ENCODE results near the gene SPRED3.
"Not testable (repeated sequence)": the region's sequence is repeated elsewhere in the genome, so short reads cannot be mapped to it uniquely, and the experiment has no call there.

SPRED3 gene

DNA sequence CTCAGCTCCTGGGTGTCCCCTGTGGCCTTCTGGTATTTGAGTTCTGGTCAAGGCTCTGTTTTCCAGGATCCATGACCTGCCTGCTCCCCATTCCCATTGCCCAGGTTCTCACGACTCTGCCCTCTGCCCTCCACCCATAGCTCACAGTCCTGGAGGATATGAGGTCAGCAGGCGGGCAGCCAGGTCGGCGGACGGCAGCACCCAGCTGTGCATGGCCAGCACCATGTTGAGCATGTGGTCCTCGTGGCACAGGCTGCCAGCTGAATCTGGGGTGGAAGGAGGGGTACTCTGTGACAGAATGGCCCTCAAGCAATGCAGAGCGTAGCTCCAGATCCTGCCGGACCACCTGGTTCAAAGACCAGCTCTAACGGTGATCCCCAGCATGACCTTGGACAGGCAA, 32.4 kb downstream of the SPRED3 start:
- no peak for DNase-seq (ENCODE audit: low spot score)

DNA sequence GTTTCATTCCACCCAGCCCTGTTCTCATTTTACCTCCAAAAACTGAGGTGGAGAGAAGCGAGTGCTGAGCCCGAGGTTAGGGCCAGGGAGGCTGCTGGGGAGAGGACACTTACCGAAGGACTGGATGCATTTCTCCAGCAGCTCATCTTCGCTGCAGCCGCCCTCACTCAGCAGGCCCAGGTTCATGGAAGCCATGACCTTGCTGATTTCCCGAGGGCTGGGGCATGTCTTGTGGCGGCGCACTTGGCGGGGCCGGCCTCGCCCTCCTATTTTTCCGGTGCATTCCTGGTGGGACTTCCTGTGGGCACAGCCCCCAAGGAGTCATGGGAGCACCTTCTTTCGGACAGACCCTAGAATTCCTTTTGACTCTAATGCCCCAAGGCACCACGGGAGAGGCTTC, 33.4 kb downstream of the SPRED3 start:
- no peak for DNase-seq (ENCODE audit: low spot score)

DNA sequence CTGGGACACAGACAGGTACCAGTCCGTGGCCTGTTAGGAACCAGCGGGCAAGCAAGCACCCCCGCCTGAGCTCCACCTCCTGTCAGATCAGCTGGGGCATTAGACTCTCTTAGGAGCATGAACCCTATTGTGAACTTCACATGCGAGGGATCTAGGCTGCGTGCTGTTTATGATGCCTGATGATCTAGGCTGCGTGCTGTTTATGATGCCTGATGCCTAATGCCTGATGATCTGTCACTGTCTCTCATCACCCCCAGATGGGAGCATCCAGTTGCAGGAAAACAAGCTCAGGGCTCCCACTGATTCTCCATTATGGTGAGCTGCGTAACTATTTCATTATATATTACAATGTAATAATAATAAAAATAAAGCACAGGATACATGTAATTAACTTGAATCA, 33.9 kb downstream of the SPRED3 start:
- no peak for DNase-seq (ENCODE audit: low spot score)

DNA sequence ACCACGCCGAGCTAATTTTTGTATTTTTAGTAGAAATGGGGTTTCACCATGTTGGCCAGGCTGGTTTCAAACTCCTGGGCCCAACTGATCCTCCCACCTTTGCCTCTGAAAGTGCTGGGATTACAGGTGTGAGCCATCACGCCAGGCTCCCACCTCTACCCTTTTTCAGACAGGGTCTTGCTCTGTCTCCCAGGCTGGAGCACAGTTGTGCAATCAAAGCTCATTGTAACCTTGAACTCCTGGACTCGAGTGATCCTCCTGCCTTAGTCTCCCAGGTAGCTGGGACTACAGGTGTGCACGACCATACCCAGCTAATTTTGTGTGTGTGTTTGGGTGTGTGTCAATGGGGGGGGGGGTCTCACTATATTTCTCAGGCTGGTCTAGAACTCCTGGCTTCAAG, 35.8 kb downstream of the SPRED3 start:
- no peak for DNase-seq (ENCODE audit: low spot score)

DNA sequence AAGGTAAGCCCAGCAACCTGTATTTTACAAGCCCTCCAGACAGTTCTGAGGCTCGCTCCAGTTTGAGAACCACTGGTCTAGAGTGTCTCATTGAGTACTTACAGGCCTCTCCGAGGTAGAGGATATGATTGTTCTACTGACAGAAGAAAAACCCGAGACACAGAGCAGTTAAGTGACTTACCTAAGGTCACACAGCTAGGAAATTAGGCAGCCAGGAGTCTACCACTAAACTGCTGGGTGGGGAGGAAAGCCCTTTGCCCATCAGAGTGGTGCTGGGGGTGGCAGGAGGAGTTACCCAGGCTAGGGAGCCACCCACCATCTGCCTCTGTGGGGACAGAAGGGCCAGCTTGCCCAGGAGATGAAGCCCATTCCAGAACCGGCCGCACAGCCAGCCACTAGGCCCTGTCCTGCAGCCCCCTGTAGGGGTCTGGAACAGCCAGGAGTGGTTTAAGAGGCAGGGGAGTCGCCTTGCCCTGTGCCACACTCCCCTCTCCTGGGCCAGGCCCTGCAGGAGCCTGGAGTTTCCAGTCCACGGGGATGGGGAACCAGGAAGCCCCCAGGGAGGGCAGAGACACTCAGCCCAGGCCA, 36.8 kb downstream of the SPRED3 start:
- DNase-seq (ENCODE audit: low spot score), result no peak

DNA sequence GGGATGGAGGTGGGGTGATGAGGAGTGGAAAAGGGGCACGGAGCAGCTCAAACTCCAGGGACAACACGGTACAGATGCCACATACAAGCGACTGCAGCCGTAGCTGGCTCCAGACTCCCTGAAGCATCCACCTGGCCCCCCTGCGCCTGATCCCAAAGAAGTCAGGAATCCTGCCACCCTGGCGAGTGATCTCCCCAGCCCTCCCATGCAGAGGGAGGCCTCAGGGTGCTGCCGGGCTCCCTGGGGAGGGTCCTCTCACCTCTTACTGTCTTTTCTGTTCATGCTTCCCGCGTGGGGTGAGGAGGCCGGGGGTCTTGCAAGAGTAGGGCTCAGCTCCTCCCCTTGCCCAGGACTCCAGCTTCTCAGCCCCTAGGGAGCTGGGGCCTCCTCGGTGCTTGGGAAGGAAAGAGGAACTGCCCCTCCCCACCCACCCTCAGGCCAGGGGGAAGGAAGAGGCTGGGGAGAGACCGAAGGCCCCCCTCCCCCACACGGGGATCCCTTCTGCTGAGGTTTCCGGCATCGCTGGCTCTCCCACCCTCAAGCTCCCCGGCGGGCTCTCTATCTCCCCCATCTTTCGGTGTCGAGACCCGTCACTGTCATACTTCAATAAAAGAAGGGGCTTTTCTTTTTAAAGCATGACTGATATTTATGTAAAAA, 37.4 kb downstream of the SPRED3 start, which contains the start of gene RASGRP4:
RASGRP4 (minus strand) TSS at position 410 of the 657 bp plus-strand sequence; CDS start at position 282, 128 bp downstream.
- DNase-seq (ENCODE audit: low spot score), result no peak

DNA sequence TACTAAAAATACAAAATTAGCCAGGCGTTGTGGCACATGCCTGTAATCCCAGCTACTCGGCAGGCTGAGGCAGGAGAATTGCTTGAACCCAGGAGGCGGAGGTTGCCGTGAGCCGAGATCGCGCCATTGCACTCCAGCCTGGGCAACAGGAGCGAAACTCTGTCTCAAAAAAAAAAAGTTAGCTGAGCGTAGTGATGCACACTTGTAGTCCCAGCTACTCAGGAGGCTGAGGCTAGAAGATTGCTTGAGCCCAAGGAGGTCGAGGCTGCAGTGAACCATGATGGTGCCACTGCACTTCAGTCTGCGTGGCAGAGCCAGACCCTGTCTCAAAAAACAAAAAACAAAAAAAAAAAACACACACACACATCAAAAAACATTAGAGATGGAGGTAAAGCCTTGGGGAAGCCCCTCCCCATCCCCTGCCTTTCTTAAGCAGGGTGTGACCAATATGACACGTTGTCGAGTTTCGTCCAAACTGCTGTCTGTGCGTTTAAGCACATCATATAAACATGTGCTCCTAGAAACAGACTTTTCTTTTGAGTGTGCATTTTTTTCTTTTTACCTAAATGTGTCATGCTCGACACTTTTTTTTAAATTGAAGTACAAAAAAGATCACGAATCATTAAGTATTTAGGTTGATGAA, 38.7 kb downstream of the SPRED3 start:
- DNase-seq (ENCODE audit: low spot score), result not testable (repeated sequence)

DNA sequence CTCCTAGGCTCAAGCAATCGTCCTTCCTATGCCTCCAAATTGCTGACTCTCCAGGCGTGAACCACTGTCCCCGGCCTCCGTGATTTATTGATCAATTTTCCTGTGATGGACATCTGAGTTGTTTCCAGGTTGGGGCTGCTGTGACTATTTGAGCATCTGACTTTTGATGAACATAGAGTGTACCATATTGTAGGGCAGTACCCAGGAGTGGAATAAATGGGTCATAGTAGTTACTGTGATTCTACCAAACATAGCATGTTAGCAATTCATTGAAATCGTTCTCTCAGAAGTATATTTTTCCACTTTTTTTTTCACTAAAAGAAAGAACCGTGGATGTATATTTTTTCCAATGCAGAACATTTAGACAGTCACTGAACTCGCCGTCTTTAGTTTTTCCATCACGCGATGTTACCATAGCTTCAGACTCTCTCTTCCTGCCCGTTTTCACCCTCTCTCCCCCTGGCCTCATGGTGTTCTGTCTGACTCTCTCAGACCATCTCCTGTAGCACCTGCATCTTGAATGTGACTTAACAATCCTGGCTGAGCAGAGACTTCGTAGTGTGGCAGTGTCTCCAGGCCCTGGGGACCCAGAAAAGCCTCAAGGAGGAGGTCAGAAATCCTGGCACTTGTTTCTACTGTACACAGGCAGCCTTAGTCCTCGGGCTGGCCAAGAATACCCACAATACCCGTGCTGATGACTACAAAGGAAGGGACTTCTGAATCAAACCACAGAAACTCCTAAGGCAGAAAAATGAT, 40.7 kb downstream of the SPRED3 start:
- no peak for DNase-seq (ENCODE audit: low spot score)

DNA sequence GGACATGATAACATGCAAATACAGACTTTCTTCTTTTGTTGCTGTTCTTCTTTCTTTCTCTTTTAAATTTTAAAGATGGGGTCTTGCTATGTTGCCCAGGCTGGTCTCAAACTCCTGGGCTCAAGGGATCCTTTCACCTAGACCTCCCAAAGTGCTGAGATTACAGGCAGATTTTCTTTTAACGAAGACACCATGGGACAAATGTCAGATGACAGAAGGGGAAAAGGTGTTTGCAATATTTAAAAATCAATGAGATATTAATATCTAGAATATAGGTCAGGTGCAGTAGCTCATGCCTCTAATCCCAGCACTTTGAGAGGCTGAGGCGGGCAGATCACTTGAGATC, 41.3 kb downstream of the SPRED3 start:
- no peak for DNase-seq (ENCODE audit: low spot score)

DNA sequence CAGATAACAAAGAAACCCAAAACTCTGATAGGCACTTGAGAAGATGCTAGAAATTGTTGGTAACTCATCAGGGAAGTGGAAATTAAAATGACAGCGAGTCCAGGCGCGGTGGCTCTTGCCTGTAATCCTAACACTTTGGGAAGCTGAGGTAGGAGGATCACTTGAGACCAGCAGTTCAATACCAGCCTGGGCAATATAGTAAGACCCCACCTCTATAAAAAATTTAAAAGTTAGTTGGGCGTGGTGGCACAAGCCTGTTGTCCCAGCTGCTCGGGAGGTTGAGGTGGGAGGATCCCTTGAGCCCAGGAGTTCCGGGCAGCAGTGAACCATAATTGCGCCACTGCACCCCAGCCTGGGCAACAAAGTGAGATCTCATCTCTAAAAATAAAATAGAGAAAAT, 42.4 kb downstream of the SPRED3 start:
- no peak for DNase-seq (ENCODE audit: low spot score)

DNA sequence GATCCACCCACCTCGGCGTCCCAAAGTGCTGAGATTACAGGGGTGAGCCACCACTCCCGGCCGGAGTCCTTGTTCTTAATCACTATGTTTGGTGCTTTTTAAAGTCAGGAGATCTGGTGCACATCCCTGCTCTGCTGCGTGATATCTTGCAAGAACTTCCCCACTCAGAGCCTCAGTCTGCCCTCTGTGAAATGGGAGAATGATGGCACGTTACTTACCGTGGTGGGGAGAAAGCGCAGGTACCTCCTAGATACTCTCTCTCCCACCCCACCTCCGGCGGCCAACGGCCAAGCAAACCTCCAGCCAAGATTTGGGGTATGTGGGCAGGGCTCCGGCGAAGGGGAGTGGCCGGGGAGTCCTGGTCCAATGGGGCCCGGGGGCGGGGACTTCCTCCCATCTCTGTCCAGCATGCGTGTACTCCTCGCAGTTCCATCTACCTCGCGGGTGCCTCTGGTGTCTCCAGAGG, 44.8 kb downstream of the SPRED3 start, which contains the start of gene RYR1:
RYR1 (plus strand) TSS at position 424 of the 466 bp plus-strand sequence. CDS start 139 bp downstream, outside the sequence.
- peak; percentile 79 for DNase-seq (ENCODE audit: low spot score)

DNA sequence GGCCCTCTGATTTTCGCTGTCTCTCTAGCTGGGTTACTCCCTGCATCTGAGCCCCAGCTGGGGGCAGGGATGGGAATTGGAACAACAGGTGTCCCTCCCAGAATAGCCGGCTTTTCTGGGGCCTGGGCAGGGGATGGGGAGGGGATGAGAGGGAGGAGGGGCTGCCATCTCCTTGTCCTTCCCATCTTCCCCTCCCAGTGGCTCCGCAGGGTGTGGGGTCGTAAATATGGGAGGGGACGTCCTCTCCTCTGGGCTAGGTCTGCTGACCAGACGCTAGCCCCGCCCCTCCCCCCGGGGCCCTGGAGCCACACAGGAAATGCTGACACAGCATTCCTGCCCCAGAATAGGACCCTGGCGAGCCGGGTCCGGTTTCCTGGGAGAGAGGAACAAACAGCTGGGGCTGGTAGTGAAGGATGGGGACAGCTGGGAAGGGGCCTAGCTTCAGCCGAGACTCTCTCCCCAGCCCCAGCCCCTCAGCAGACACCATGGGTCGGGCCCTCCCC, 46.1 kb downstream of the SPRED3 start:
- no peak for DNase-seq (ENCODE audit: low spot score)

DNA sequence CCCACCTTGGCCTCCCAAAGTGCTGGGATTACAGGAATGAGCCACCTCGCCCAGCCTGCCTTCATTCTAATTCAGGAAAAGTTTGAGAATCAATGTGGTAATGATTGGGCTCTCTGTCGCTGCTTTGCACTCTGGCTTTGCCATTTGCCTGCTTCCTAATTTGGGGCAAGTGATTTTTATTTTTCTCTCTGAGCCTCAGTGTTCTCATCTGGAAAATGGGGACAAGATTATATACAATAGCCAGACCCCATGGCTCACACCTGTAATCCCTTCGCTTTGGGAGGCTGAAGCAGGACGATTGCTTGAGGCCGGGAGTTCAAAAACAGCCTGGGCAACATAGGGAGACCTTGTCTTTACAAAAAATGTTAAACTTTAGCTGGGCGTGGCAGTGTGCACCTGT, 48.8 kb downstream of the SPRED3 start:
- DNase-seq (ENCODE audit: low spot score), result no peak

DNA sequence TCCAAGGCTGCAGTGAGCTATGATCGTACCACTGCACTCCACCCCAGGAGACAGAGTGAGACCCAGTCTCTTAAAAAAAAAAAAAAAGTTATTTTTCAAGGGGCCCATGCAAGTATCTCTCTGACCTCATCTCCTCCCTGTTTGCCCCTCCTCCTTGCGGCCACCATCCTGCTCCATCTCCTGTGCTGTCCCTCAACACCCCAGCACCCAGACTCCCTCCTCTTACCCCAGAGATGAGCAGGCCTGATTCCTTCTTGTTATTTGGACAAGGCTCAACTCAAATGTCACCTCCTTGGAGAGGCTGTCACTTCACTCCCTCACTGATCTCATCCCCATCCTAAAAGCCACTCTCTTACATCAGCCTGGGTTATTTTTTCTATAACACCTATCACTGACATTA, 49.4 kb downstream of the SPRED3 start:
- no peak for DNase-seq (ENCODE audit: low spot score)

DNA sequence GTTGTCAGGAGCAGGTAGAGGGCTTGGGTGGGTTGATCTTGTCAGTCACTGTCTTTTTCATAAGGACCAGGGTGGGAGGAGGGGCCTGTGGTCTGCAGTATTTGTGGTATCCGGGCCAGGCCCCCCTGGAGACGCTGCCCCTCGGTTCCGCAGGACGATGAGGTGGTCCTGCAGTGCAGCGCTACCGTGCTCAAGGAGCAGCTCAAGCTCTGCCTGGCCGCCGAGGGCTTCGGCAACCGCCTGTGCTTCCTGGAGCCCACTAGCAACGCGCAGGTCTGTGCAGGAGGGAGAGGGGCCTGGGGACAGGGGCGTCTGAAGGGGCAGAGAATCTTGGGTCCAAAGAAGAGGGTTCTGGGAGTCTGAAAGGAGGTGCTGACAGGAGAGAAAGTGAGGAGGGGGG, 52.1 kb downstream of the SPRED3 start:
- no peak for DNase-seq (ENCODE audit: low spot score)

DNA sequence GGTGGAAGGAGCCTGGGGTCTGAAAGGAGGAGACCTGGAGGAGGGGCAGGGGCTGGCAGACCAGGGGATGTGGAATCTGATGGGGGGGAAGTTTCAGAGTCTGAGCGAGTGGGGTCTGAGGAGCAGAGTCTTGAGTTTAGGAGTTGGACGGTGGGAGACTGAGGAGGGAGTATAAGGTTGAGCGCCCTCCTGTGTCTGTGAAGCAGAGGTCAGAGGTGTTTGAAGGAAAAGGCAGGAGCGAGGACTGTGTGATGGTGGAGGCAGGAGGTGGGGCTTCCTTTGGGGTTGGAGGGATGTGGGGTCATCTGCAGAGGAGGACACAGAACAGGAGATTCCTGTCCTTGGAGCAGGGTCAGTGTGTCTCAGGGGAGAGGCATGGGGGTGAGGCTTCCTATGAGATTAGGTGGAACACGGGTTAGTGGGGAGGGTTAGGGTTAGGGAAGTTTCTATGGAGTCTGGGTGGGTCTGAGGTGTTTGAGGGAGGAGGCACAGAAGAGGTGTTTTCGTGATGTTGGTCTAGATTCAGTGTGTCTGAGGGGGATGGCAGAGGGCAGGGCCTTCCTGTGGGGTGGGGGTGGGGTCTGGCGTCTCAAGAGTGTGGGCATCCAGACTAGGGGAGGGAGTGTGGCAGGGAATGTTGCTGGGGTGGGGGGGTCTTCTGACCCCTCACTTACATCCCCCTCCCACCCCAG, 53.3 kb downstream of the SPRED3 start:
- no peak for DNase-seq (ENCODE audit: low spot score)

DNA sequence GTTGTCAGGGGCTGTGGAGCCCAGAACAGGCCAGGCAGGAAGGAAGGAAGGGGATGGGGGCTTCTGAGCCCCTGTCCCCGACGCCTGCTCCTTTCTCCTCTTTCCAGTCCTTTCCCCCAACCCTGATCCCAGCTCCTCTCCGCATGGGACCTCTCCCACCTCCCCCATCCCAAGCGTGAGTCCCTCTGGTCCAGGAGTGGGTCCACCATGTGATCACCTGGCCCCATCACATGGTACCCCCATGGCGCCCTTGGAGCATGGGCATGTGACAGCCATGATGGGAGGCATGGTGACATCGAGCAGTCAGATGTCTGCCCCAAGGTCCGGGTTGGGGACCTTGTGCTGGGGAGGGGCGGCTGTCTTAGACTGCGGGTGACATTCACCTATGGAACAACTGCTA, 54.2 kb downstream of the SPRED3 start:
- no peak for DNase-seq (ENCODE audit: low spot score)

DNA sequence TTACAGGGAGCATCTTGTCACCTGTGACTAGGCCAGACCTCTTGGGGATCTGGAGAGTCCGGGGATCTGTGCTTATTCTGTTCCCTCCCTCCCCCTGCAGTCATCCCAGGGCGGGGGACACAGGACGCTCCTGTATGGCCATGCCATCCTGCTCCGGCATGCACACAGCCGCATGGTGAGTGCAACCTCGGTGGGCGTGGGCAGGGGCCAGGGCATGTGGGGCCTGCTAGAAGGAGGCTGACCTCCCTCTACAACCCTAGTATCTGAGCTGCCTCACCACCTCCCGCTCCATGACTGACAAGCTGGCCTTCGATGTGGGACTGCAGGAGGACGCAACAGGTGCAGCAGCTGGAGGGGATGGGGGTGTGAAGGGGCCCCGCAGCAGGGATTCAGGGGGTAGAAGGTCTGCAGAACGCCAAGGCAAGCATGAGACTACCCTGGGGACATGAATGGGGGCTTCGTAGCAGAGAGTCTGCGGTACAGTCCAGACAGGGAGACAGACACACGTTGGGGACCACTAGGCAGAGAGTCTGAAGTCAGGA, 55.0 kb downstream of the SPRED3 start:
- DNase-seq (ENCODE audit: low spot score), result no peak

DNA sequence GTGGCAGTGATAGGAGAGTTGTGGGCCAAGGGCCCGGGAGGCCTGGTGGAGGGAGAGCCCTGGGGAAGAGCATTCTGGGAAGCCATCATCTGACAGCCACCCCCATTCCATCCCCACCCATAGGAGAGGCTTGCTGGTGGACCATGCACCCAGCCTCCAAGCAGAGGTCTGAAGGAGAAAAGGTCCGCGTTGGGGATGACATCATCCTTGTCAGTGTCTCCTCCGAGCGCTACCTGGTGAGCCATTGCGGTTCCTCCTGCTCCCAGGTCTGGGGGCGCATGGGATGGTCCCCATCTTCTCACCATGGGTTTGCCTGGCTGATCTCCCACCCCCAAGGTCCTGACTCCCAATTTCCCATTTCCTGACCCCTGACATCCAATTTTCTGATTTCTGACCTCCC, 55.5 kb downstream of the SPRED3 start:
- no peak for DNase-seq (ENCODE audit: low spot score)

DNA sequence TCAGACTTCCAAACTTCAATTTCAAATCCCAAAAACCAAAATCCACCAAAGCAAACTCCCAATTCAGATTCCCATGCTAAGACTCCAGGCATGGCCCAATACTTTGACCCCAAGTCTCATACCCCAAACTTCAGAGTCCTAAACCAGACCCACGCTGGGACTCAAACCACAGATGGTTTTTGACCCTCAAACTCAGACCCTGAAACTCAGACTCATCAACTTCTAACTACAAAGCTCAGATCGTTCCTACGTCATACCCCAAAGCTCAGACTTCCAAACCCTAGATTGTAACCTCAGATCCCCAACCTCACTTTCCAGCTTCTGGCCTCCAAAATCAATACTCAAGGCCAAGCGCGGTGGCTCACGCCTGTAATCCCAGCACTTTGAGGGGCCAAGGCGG, 56.9 kb downstream of the SPRED3 start:
- no peak for DNase-seq (ENCODE audit: low spot score)

DNA sequence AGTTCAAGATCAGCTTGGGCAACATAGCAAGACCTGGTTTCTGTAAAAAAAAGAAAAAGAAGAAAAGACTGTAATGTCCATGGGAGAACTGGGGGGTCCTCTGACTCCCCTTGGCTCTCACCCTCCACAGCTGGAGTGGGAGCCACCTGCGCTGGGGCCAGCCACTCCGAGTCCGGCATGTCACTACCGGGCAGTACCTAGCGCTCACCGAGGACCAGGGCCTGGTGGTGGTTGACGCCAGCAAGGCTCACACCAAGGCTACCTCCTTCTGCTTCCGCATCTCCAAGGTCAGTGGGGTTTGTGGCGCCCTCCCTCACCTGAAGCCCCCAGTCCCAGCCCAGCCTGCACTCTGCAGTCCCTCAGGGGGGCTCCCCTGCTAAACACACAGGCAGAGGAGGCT, 59.7 kb downstream of the SPRED3 start:
- no peak for DNase-seq (ENCODE audit: low spot score)

Data from GM03348 (cell line).